ENCODE data around the gene MTX1. TPM values are rescaled to one million over a fixed set of nuclear protein-coding genes. Genes with fewer than 3 reads are reported as not detected.

The MTX1 gene
- total RNA-seq, 1 experiment from 2014 or later: 69.1 TPM

DNA sequence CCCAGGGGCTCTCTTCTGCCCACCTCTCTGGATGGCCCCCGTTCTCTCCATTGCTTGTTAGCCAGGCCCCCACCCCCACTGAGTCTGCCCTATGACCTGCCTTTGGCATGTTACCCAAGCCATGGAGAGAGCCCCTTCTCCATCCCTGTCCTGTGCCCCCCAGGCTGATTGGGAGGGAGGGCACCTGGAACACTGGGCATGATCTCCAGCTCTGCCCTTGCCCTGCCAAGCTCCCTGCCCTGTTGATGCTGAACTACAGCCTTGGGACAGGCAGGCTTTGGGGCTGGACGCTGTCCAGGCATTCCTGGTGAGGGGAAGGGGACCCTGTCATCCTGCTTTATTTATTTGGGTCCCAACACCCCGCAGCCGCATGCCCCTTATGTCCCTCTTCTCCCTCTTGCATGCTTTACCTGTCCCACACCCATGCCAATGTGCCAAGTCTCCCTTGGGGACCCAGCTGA lies 24.1 kb upstream of the MTX1 start:
- ChIA-PET POLR2A (interaction anchor here (2.6 kb wide), 1 partner anchor 10 kb away, joined by 11 read pairs; no protein-coding TSS in a partner anchor), RAD21 (ENCODE audit: low non-redundant PET in 1 of 2, low total read pairs in 2 of 2, uncharacterized antibody in 2 of 2, unreplicated experiment in 2 of 2) (no interaction called here), CTCF (interaction anchor here (2.4 kb wide), 1 partner anchor 12 kb away, joined by 9 read pairs; the partner anchor contains the start of gene KRTCAP2)
- no TSS peak for BruUV-seq (replicated peaks)
- no peaks in the 10 kb centered on the region for H3K9me2 ChIP-seq (ENCODE audit: insufficient read depth)
- no peaks in the 10 kb centered on the region for H3K27me3 ChIP-seq (ENCODE audit: insufficient read depth, low read length)
- H4K20me1 ChIP-seq (ENCODE audit: insufficient read depth): no peaks in the 10 kb centered on the region
- H3K4me2 ChIP-seq (ENCODE audit: low read length): no peak overlapping the region
- intact Hi-C loops (cut with micrococcal nuclease): no loop called here
- H3K36me3 ChIP-seq (ENCODE audit: control insufficient read depth in 1 of 2, insufficient read depth in 2 of 2, low read length in 2 of 2): no peaks in the 10 kb centered on the region; a peak in 1 of 4 replicates
- ATAC-seq: no peak
- H2AFZ ChIP-seq (ENCODE audit: low read depth, low read length, poor library complexity, severe bottlenecking): no peak overlapping the region
- no peaks in the 10 kb centered on the region for H3K9me3 ChIP-seq (ENCODE audit: control insufficient read depth in 1 of 2, insufficient read depth in 1 of 2, low read depth in 1 of 2, low read length in 2 of 2)
- no peak overlapping the region for H3K9ac ChIP-seq (ENCODE audit: low read length)
- TF ChIP-seq ELF1 (IDR thresholded peaks at IDR 0.05; ENCODE audit: borderline replicate concordance, low read depth) (no peak), TCF7L2 (IDR thresholded peaks at IDR 0.05; ENCODE audit: borderline replicate concordance, extremely low read depth, insufficient read depth, insufficient read length) (no peak), POLR2AphosphoS5 (IDR thresholded peaks at IDR 0.05; ENCODE audit: low read depth, low read length) (no peak), FOSL1 (IDR thresholded peaks at IDR 0.05; ENCODE audit: low read depth) (no peak), EZH2 (IDR thresholded peaks at IDR 0.05) (no peak), SIN3A (IDR thresholded peaks at IDR 0.05; ENCODE audit: low read depth) (no peak), EZH2phosphoT487 (IDR thresholded peaks at IDR 0.05; ENCODE audit: borderline replicate concordance) (no peak), ZBTB33 (IDR thresholded peaks at IDR 0.05; ENCODE audit: extremely low read depth, insufficient replicate concordance, low read length) (no peak)
- TF ChIP-seq, protein P1, sequence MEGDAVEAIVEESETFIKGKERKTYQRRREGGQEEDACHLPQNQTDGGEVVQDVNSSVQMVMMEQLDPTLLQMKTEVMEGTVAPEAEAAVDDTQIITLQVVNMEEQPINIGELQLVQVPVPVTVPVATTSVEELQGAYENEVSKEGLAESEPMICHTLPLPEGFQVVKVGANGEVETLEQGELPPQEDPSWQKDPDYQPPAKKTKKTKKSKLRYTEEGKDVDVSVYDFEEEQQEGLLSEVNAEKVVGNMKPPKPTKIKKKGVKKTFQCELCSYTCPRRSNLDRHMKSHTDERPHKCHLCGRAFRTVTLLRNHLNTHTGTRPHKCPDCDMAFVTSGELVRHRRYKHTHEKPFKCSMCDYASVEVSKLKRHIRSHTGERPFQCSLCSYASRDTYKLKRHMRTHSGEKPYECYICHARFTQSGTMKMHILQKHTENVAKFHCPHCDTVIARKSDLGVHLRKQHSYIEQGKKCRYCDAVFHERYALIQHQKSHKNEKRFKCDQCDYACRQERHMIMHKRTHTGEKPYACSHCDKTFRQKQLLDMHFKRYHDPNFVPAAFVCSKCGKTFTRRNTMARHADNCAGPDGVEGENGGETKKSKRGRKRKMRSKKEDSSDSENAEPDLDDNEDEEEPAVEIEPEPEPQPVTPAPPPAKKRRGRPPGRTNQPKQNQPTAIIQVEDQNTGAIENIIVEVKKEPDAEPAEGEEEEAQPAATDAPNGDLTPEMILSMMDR (IDR thresholded peaks at IDR 0.05 in 2 of 3, conservative IDR thresholded peaks at IDR 0.05 in 1 of 3; ENCODE audit: borderline replicate concordance in 1 of 3, insufficient read depth in 1 of 3, low read depth in 2 of 3, low read length in 2 of 3): no peak
- H3K27ac ChIP-seq (ENCODE audit: low read depth, low read length): no peak overlapping the region
- DNase-seq (ENCODE audit: low read depth, low spot score): no peak
- no peaks in the 10 kb centered on the region for H3K79me2 ChIP-seq (ENCODE audit: insufficient read depth, low read length)
- no peaks in the 10 kb centered on the region; a peak in 2 of 4 replicates for H3K4me1 ChIP-seq (ENCODE audit: control insufficient read depth in 1 of 2, insufficient read depth in 2 of 2, low read length in 2 of 2)
- H3K4me3 ChIP-seq (replicated peaks in 1 of 2; ENCODE audit: low read depth in 1 of 2, low read length in 2 of 2): no peak overlapping the region
